IPS-15b (cell line): ENCODE data around the gene SEC61A1.
A peak's percentile ranks its signal among the peaks of the same experiment; 100 is the strongest.

ENCODE experiments used
- H3K27me3 ChIP-seq: one replicate; pipeline ENCODE4 v1.6.1; 2013; ENCODE audit warnings: low read length; ENCODE audit not compliant: control insufficient read depth, insufficient read depth
- H3K36me3 ChIP-seq: one replicate; pipeline ENCODE4 v1.6.1; 2013; ENCODE audit warnings: low read length; ENCODE audit not compliant: control insufficient read depth, insufficient read depth
- H3K4me1 ChIP-seq: one replicate; pipeline ENCODE4 v1.6.1; 2013; ENCODE audit warnings: mild to moderate bottlenecking, low read length; ENCODE audit not compliant: control insufficient read depth, insufficient read depth
- H3K4me3 ChIP-seq: one replicate; pipeline ENCODE4 v1.5.1; 2013; ENCODE audit warnings: low read depth, low read length
- H3K9ac ChIP-seq: one replicate; pipeline ENCODE4 v1.6.1; 2013; ENCODE audit warnings: low read depth, mild to moderate bottlenecking, low read length
- H3K9me3 ChIP-seq: one replicate; pipeline ENCODE4 v1.6.1; 2013; ENCODE audit warnings: mild to moderate bottlenecking, low read length; ENCODE audit not compliant: control insufficient read depth, insufficient read depth

SEC61A1 gene

DNA sequence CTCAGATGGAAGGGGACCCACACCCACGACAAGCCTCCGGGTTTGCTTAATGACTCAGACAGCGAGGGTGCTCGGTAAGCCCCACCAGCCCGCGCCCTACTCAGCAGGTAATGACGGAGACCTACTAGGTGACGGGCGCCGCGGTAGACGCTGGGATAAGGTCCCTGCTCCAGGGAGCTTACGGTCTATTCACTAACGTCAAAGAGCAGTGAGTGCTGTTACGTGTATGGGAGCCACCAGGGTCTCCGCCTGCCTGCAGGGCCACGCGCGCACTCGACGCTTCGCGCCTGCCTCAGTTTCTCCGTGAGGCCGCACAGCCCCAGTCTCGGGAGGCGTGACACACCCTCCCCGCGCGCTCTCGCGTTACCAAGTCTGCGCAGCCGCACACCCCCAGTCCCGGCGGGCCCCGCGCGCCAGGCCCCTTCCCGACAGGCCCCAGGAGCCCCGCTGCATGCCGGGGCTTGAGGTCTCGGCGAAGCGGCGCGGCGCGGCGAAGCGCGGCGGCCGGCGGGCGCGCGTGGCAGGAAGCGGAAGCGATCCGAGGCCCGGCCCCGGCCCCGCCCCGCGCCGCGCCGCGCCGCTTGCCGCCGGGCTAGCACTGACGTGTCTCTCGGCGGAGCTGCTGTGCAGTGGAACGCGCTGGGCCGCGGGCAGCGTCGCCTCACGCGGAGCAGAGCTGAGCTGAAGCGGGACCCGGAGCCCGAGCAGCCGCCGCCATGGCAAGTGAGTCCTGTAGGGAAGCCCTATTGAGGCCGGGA, at the start of gene SEC61A1:
TSS of gene SEC61A1 (plus strand) at position 601 of the 758 bp plus-strand sequence. CDS start at position 717, 116 bp downstream.
- Histone ChIP-seq H3K4me1 (peaks cover 6% of the 10 kb centered on the region), H3K9ac (peak within 1 kb of the TSS; percentile 92), H3K36me3 (peaks cover 4% of the 10 kb centered on the region), H3K4me3 (peak within 1 kb of the TSS; percentile 92), H3K27me3 (no peaks in the 10 kb centered on the region), H3K9me3 (no peaks in the 10 kb centered on the region)

DNA sequence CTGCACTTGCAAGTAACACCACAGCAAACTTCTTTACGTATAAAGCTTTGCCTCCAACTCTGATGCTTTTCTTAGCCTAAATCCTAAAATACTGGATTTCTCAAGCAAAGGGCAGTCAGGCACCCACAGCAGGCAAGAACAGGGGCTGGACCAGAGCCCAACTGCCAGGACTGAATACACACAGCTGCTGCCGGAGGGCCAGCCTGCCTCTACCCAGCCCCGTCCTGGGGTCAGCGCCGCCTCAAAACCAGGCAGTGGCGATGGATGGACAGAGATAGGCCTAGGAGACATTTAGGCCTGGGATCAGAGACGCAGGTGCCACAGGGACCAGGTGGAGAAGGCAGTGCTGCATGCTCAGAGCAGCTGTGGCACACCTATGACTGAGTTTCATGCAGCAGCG, 47.6 kb upstream of the SEC61A1 start:
- H3K9me3 ChIP-seq: no peaks in the 10 kb centered on the region
- H3K36me3 ChIP-seq: no peaks in the 10 kb centered on the region
- H3K4me3 ChIP-seq: no peak overlapping the region
- H3K4me1 ChIP-seq: peaks cover 5% of the 10 kb centered on the region
- no peak overlapping the region for H3K9ac ChIP-seq
- no peaks in the 10 kb centered on the region for H3K27me3 ChIP-seq

DNA sequence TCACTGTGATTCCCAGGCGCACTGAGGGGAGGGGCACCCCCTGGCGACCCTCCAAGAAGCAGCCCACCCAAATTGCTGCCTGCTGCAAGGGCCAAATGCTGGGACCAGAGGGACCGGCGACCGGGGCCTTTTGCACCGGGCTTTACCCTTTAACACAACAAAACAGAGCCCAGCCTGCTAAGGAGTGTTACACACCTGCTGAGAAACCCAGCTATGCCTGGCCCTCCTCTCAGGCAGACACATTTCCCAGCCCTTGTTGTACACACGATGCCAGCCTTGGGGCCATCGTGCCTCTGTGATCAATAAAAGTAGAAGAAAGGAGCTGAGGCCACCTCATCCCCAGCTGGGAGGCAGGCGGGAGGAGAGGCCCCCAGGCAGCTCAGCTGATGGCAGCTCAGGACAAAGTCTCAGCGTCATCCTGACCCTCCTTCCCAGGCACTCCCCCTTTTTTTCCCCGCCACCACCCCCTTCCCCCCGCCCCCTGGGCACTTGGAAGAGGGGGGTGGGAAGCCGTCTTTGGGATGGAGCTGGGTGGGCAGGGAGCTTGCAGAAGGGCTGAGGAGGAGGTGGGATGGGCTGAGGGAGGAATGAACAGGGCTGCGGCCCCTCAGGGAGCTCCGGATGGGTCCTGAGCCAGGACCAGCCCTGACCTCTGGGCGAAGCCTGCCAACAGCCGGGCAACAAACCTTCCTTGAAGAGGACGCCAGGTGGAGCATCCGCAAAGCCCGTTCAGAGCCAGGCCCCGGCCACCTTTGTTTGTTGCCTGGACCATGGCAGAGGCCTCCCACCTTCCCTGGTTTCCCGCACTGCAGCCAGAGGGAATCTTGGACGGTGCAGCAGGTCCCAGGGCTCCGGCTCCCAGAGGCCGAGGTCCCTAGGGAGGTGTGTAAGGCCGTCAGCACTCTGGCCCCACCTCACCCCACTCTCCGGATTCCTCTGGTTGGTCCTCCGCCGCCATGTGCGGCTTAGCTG, 45.9 kb upstream of the SEC61A1 start:
- no peaks in the 10 kb centered on the region for H3K36me3 ChIP-seq
- no peak overlapping the region for H3K9ac ChIP-seq
- H3K4me3 ChIP-seq: peak overlapping the region; percentile 16
- no peaks in the 10 kb centered on the region for H3K27me3 ChIP-seq
- H3K4me1 ChIP-seq: peaks cover 6% of the 10 kb centered on the region
- no peaks in the 10 kb centered on the region for H3K9me3 ChIP-seq

DNA sequence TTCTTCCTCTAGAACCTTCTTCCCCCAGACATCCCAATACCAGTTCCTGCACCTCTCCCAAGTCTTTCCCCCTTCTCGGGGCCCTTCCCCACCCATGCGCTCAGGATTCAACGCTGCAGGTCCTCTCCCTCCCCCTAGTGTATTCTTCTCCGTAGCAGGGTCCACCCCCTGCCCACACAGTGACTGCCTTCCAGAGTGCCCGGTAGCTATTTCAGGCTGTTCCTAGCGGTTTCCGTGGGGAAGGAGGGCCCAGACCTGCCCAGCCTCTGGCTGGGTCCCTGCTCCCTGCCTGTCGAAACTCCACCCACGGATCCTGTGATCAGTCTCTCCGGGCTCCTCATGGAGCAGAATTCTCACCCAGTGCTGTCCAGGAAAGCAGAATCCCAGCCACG, 45.2 kb upstream of the SEC61A1 start:
- peak overlapping the region; percentile 13 for H3K4me3 ChIP-seq
- H3K9me3 ChIP-seq: no peaks in the 10 kb centered on the region
- H3K27me3 ChIP-seq: no peaks in the 10 kb centered on the region
- no peaks in the 10 kb centered on the region for H3K36me3 ChIP-seq
- H3K4me1 ChIP-seq: peaks cover 7% of the 10 kb centered on the region
- H3K9ac ChIP-seq: no peak overlapping the region

DNA sequence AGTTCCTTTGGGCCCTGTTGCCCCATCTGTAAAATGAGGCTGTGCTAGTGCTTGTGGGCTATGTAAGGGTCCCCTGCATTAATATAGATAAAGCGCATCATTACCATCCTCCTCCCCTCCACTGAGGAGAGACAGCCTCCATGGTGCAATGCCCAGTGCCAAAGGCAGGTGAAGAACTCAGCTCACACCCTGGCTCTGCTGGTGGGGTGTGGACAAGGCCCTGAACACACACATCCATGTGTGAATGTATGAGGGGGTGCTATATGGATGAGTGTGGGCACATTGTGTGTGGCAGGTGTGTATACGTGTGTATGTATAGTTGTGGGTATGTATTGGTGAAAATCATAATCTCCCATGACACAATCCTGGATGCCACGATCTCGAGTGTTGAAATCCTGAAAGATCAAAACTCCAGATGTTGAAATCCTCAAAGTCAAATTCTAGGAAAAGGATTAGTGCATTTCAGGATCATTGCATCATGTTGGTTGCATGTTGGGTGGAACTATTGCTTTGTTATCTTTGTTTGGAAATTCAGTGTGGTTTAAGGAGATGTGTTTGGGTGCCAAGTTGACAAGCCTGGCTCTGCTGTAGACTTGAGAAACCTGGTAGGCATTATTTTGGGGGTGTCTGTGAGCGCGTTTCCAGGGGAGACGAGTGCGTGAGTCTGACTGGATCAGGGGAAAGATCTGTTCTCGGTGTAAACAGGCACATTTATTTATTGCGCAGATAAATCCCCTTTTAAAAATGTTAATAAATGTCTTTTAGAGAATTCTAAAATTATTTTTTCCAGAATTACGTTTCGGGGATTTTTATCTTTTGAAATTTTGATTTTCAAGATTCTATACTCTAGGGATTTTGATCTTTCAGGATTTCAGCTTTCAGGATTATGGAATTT, 42.0 kb upstream of the SEC61A1 start:
- Histone ChIP-seq H3K27me3 (no peaks in the 10 kb centered on the region), H3K4me3 (no peak overlapping the region), H3K4me1 (peaks cover 7% of the 10 kb centered on the region), H3K36me3 (no peaks in the 10 kb centered on the region), H3K9ac (no peak overlapping the region), H3K9me3 (no peaks in the 10 kb centered on the region)

DNA sequence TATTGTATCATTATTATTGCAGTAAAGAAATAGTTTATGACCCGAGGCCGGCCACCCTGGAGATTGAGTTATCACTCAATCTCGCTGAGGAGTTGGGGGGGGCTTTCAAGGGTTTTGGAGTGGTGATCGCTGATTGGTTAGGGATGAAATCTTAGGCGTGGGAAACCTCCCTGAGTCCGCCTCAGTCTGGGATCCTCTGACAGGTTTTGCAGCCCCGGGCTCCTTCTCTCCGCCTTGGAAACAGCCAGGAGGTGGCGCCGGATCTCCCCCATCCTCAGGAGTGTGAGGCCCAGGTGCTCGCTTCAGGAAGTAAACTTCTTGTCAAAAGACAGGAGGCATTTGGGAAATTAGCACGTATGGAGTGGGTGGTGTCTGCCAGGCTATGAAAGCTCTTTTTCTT, 41.1 kb upstream of the SEC61A1 start:
- no peak overlapping the region for H3K9ac ChIP-seq
- no peaks in the 10 kb centered on the region for H3K9me3 ChIP-seq
- peaks cover 7% of the 10 kb centered on the region for H3K4me1 ChIP-seq
- H3K36me3 ChIP-seq: no peaks in the 10 kb centered on the region
- H3K4me3 ChIP-seq: no peak overlapping the region
- no peaks in the 10 kb centered on the region for H3K27me3 ChIP-seq

DNA sequence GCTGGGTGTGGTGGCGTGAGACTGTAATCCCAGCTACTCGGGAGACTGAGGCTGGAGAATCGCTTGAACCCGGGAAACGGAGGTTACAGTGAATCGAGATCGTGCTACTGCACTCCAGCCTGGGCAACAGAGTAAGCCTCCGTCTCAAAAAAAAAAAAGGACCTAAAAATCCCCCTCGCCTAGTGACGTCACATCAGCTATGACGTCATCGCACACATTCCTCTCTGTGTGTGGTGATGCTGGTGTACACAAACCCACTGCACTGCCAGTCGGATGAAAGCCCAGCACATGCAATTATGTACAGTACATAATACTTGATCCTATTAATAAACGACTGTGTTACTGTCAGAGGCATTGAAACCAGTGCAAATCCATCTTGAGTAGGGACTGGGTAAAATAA, 40.2 kb upstream of the SEC61A1 start:
- Histone ChIP-seq H3K9me3 (no peaks in the 10 kb centered on the region), H3K4me1 (peaks cover 4% of the 10 kb centered on the region), H3K4me3 (no peak overlapping the region), H3K9ac (no peak overlapping the region), H3K27me3 (no peaks in the 10 kb centered on the region), H3K36me3 (no peaks in the 10 kb centered on the region)

DNA sequence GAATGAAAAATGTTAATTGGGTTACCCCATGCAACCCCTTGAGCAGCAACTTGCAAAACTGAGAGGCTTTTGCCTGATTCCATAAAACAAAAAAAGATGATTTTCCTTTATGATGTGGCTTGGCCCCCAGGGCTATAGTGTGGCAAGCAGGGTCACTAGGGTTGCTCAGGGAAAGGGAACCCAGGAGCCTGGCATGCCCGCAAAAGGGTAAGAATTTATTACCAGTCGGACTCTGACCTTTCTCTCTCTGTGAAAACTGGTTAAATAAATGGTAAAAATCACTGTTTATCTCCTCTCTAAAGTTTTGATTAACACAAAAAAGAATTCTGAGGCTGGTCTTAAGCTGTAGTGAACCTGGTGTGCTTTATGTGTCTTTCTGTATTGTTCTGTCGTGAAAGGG, 37.7 kb upstream of the SEC61A1 start:
- Histone ChIP-seq H3K4me3 (no peak overlapping the region), H3K9me3 (no peaks in the 10 kb centered on the region), H3K4me1 (peaks cover 2% of the 10 kb centered on the region), H3K36me3 (no peaks in the 10 kb centered on the region), H3K9ac (no peak overlapping the region), H3K27me3 (no peaks in the 10 kb centered on the region)

DNA sequence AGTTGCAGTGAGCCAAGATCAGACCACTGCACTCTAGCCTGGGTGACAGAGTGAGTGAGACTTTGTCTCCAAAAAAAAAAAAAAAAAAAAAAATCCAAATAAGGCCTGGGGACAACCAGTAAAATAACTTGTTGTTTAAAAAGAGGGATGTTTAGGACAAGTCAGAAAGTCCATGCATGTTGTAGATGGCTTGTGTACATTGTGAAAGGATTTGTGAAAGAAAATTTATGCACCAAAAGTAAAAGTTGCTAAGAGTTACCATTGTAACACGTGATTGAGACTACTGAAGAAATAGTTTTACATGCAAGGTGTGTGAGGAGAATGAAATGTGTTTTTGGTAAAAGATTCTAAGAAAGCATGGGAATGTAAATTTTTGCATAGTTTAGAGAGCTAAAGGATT, 35.7 kb upstream of the SEC61A1 start:
- H3K4me3 ChIP-seq: no peak overlapping the region
- no peaks in the 10 kb centered on the region for H3K36me3 ChIP-seq
- no peaks in the 10 kb centered on the region for H3K4me1 ChIP-seq
- no peaks in the 10 kb centered on the region for H3K9me3 ChIP-seq
- no peaks in the 10 kb centered on the region for H3K27me3 ChIP-seq
- no peak overlapping the region for H3K9ac ChIP-seq

DNA sequence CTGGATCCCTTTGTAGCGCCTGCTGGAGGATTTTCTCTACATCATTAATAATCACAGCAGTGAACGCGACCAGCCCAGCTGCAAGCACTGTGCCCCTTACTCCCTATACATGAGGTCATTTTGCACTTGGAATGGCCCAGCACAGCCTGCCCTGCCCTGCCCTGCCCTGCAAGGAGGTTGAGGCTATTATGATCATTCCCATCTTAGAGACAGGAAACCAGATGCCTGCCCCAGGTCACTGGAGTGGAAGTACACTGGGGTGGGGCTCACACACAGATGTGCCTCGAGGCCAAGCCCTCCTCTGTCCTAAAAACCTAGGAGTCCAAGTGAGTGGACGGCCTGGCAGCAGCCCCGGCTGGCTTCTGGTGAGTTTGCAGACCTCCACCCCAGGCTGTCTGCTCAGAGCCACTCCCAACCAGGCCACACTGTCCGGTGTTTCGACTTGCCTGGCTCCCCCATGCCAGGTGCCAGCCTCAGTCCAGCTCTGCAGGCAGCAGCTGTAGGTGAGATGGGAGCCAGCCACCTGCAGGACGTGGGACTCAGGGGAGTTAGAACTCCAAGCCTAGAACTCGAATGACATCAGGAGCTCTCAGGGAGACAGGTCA, 30.4 kb upstream of the SEC61A1 start:
- Histone ChIP-seq H3K9ac (no peak overlapping the region), H3K4me1 (no peaks in the 10 kb centered on the region), H3K27me3 (no peaks in the 10 kb centered on the region), H3K9me3 (no peaks in the 10 kb centered on the region), H3K4me3 (no peak overlapping the region), H3K36me3 (no peaks in the 10 kb centered on the region)

DNA sequence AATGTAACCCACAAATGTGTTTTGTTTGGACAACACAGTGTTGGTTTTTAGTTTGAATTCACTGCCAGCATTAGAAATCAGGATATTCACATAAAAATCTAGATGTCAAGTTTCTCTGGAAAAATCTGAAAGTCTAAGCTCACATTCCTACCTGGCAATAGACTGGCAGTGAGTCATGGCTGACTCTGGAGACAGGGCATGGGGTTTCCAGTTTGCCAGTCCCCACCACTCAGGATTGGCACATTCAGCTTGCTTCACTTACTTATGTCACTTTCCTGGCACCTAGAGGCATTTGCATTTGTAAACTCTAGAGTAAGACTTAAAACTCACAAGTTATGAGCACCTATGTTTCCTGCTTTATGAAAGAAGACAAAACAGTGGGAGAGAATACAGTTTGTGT, 19.1 kb upstream of the SEC61A1 start:
- no peaks in the 10 kb centered on the region for H3K9me3 ChIP-seq

More for the DNA sequence above, 19.1 kb upstream of the SEC61A1 start:
- Histone ChIP-seq H3K4me1 (no peaks in the 10 kb centered on the region), H3K4me3 (no peak overlapping the region), H3K9ac (no peak overlapping the region), H3K27me3 (no peaks in the 10 kb centered on the region), H3K36me3 (no peaks in the 10 kb centered on the region)
